Neural progenitor cell (in vitro differentiated cells): Measurements from ENCODE around the gene ADGB.

Experiments
- CTCF ChIP-seq: fragments of 200-600 bp; sonication (generic); IDR thresholded peaks from 2 replicates; pipeline ENCODE4 v1.5.1; 2017; ENCODE audit warnings: antibody characterized with exemption, mild to moderate bottlenecking
- EZH2 ChIP-seq: fragments of 200-600 bp; sonication (generic); IDR thresholded peaks from 2 replicates; pipeline ENCODE4 v1.6.1; 2017; ENCODE audit warnings: antibody characterized with exemption, mild to moderate bottlenecking, moderate library complexity
- EZH2phosphoT487 ChIP-seq: fragments of 200-600 bp; sonication (generic); IDR thresholded peaks from 2 replicates; pipeline ENCODE4 v1.6.1; 2017; ENCODE audit warnings: antibody characterized with exemption

GRCh38 chr6:146602526-146602925, 3.8 kb downstream of the ADGB start:
- TF ChIP-seq CTCF: no peak
- TF ChIP-seq EZH2: no peak
- no peak for TF ChIP-seq EZH2phosphoT487
